HCT116 (cell line): ENCODE data around the gene SLC17A1. TPM values are rescaled to one million over a fixed set of nuclear protein-coding genes. Genes with fewer than 3 reads are reported as not detected.

Experiments used
- ATAC-seq: fragments of 200-7000 bp; cut with Tn5 transposase; 2 replicates; pipeline ENCODE4 v1.9.1; 2020; ENCODE audit warnings: mild to moderate bottlenecking, moderate library complexity
- BruUV-seq: library from RNA; stranded (reverse); fragments of 400-500 nt; replicated peaks from 2 replicates; lab custom pipeline; 2021; lab: Mats Ljungman, UMichigan
- CTCF ChIA-PET: fragments of 300-600 bp; sonication (Branson Sonifier 250); formaldehyde crosslinking; loops from one replicate; lab custom pipeline; 2021; ENCODE audit warnings: antibody characterized with exemption; lab: Charles Lee
- POLR2A ChIA-PET: fragments of 300-600, 350-600 bp; sonication (Branson Sonifier 250); formaldehyde crosslinking; loops from one replicate; lab custom pipeline; 2021; ENCODE audit warnings: antibody characterized with exemption; lab: Charles Lee
- RAD21 ChIA-PET, 2 experiments: fragments of 300-600 bp; sonication (Branson Sonifier 250); formaldehyde crosslinking; loops; one replicate each; lab custom pipeline; 2023; ENCODE audit warnings: low total read pairs in 2 of 2; ENCODE audit not compliant: uncharacterized antibody in 2 of 2, unreplicated experiment in 2 of 2, low non-redundant PET in 1 of 2; lab: Charles Lee
- DNase-seq: peaks from one replicate; pipeline ENCODE4 v3.0.0-alpha.2; 2010; ENCODE audit warnings: low read depth, low spot score
- H2AFZ ChIP-seq: fragments of 200-600 bp; shearing (Covaris generic), sonication (generic); 2 replicates; pipeline ENCODE4 v1.6.1; 2017; ENCODE audit warnings: low read depth, mixed run types, mixed read lengths, antibody characterized with exemption, low read length; ENCODE audit not compliant: poor library complexity, severe bottlenecking
- H3K27ac ChIP-seq: 2 replicates; pipeline ENCODE4 v1.5.1; 2012; ENCODE audit warnings: low read depth, low read length
- H3K27me3 ChIP-seq: fragments of 200-600 bp; sonication (generic); 2 replicates; pipeline ENCODE4 v1.6.1; 2016; ENCODE audit warnings: mixed run types, low read length, mixed read lengths; ENCODE audit not compliant: insufficient read depth
- H3K36me3 ChIP-seq, 2 experiments: fragments of 200-500 bp in 1 of 2; fragments of 200-600 bp in 1 of 2; sonication (Bioruptor generic) in 1 of 2; sonication (generic) in 1 of 2; 2 replicates each; pipeline versions ENCODE4 v1.5.1 to v1.6.1; 2014 to 2016; ENCODE audit warnings: low read length in 2 of 2, inconsistent platforms in 1 of 2, mixed read lengths in 1 of 2, mixed run types in 1 of 2; ENCODE audit not compliant: insufficient read depth in 2 of 2, control insufficient read depth in 1 of 2
- H3K4me1 ChIP-seq, 2 experiments: fragments of 200-600 bp in 1 of 2; sonication (generic) in 1 of 2; 2 replicates each; pipeline versions ENCODE4 v1.5.1 to v1.6.1; 2012 to 2017; ENCODE audit warnings: low read length in 2 of 2, inconsistent platforms in 1 of 2, mild to moderate bottlenecking in 1 of 2, mixed read lengths in 1 of 2, mixed run types in 1 of 2, moderate library complexity in 1 of 2; ENCODE audit not compliant: insufficient read depth in 2 of 2, control insufficient read depth in 1 of 2
- H3K4me2 ChIP-seq: fragments of 200-600 bp; sonication (generic); 2 replicates; pipeline ENCODE4 v1.6.1; 2017; ENCODE audit warnings: mixed run types, low read length, mixed read lengths
- H3K4me3 ChIP-seq, 2 experiments: fragments of 200-600 bp in 1 of 2; sonication (generic) in 1 of 2; replicated peaks in 1 of 2; 2 replicates each; pipeline ENCODE4 v1.5.1; 2011 to 2016; ENCODE audit warnings: low read length in 2 of 2, control low read depth in 1 of 2, low read depth in 1 of 2, mild to moderate bottlenecking in 1 of 2, mixed read lengths in 1 of 2, mixed run types in 1 of 2
- H3K79me2 ChIP-seq: fragments of 200-600 bp; sonication (generic); 2 replicates; pipeline ENCODE4 v1.6.1; 2017; ENCODE audit warnings: mild to moderate bottlenecking, mixed run types, low read length, moderate library complexity, mixed read lengths; ENCODE audit not compliant: insufficient read depth
- H3K9ac ChIP-seq: fragments of 200-600 bp; sonication (generic); 2 replicates; pipeline ENCODE4 v1.6.1; 2016; ENCODE audit warnings: low read length, mixed read lengths
- H3K9me2 ChIP-seq: fragments of 200-600 bp; sonication (generic), shearing (Covaris generic); 2 replicates; pipeline ENCODE4 v1.6.1; 2017; ENCODE audit warnings: mixed run types, mild to moderate bottlenecking, moderate library complexity; ENCODE audit not compliant: insufficient read depth
- H3K9me3 ChIP-seq, 2 experiments: fragments of 200-500 bp in 1 of 2; fragments of 200-600 bp in 1 of 2; sonication (Bioruptor generic) in 1 of 2; sonication (generic) in 1 of 2; 2 replicates each; pipeline ENCODE4 v1.6.1; 2014 to 2017; ENCODE audit warnings: low read length in 2 of 2, mixed read lengths in 2 of 2, inconsistent platforms in 1 of 2, low read depth in 1 of 2, mild to moderate bottlenecking in 1 of 2, mixed run types in 1 of 2, moderate library complexity in 1 of 2; ENCODE audit not compliant: control insufficient read depth in 1 of 2, insufficient read depth in 1 of 2
- H4K20me1 ChIP-seq: fragments of 200-600 bp; sonication (generic), shearing (Covaris generic); 2 replicates; pipeline ENCODE4 v1.6.1; 2017; ENCODE audit warnings: mixed run types, mild to moderate bottlenecking, moderate library complexity; ENCODE audit not compliant: insufficient read depth
- CEBPB ChIP-seq: IDR thresholded peaks from 2 replicates; pipeline ENCODE4 v1.6.1; 2012; ENCODE audit warnings: low read depth
- EZH2 ChIP-seq: fragments of 200-600 bp; sonication (generic); IDR thresholded peaks from 2 replicates; pipeline ENCODE4 v1.6.1; 2017; ENCODE audit warnings: antibody characterized with exemption, mixed run types
- FOSL1 ChIP-seq: IDR thresholded peaks from 2 replicates; pipeline ENCODE4 v1.6.1; 2012; ENCODE audit warnings: low read depth
- POLR2AphosphoS5 ChIP-seq: IDR thresholded peaks from 2 replicates; pipeline ENCODE4 v1.6.1; 2011; ENCODE audit warnings: mild to moderate bottlenecking, low read depth, low read length, moderate library complexity
- SP1 ChIP-seq: IDR thresholded peaks from 2 replicates; pipeline ENCODE4 v1.6.1; 2012; ENCODE audit warnings: low read depth
- SRF ChIP-seq: IDR thresholded peaks from 2 replicates; pipeline ENCODE4 v1.6.1; 2012; ENCODE audit warnings: low read depth
- TCF7L2 ChIP-seq: IDR thresholded peaks from 2 replicates; pipeline ENCODE4 v1.7.0; 2011; ENCODE audit warnings: borderline replicate concordance, inconsistent platforms; ENCODE audit not compliant: insufficient read depth, insufficient read length; ENCODE audit errors: extremely low read depth
- ZFX ChIP-seq: fragments of 450-650 bp; IDR thresholded peaks from 2 replicates; pipeline ENCODE4 v1.6.1; 2017
- ZNF274 ChIP-seq: fragments of 200-500 bp; sonication (Bioruptor generic); IDR thresholded peaks from 2 replicates; pipeline ENCODE4 v1.6.1; 2014; ENCODE audit warnings: mild to moderate bottlenecking, low read depth, low read length, inconsistent platforms
- intact Hi-C: fragments of 100-400 bp; cut with micrococcal nuclease; formaldehyde crosslinking; loops from 2 replicates; pipeline ENCODE4 v1.10.0; 2022
- total RNA-seq: library from RNA; stranded (reverse); gene quantifications from one replicate; pipeline ENCODE4 v1.2.1, GENCODE V29; 2021; ENCODE audit not compliant: unreplicated experiment
- TF ChIP-seq, protein P1 (sequence below), 3 experiments: fragments of 200-600 bp in 1 of 3; sonication (generic) in 1 of 3; IDR thresholded peaks in 2 of 3; conservative IDR thresholded peaks in 1 of 3; 2 replicates each; pipeline ENCODE4 v1.5.1; 2012 to 2017; ENCODE audit warnings: low read depth in 2 of 3, low read length in 2 of 3, antibody characterized with exemption in 1 of 3, borderline replicate concordance in 1 of 3, control low read depth in 1 of 3, mild to moderate bottlenecking in 1 of 3, mixed read lengths in 1 of 3, mixed run types in 1 of 3, moderate library complexity in 1 of 3; ENCODE audit not compliant: insufficient read depth in 1 of 3

Gene SLC17A1
- total RNA-seq, 1 experiment from 2014 or later = not detected

DNA sequence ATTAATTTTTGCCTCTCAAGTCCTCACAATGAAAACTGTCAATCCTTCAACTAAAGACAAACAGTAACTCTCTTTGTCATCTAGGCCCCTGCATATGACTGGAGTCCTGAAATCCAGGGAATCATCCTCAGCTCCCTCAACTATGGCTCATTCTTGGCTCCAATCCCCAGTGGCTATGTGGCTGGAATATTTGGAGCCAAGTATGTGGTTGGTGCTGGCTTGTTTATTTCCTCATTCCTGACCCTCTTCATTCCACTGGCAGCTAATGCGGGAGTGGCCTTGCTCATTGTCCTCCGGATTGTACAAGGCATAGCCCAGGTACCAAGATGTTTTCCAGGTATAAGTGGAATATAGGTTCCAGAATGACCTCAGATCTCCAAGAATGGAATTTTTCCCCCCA lies 61.9 kb downstream of the SLC17A1 start:
- H3K4me1 ChIP-seq = peaks cover 0 to 7% of the 10 kb centered on the region in 2 experiments; a peak in 1 of 4 replicates
- no peak overlapping the region for H3K4me2 ChIP-seq
- no peak overlapping the region for H2AFZ ChIP-seq
- no peak overlapping the region for H3K27ac ChIP-seq
- CTCF ChIA-PET = no interaction called here
- H4K20me1 ChIP-seq = no peaks in the 10 kb centered on the region
- no TSS peak for BruUV-seq
- no peaks in the 10 kb centered on the region for H3K27me3 ChIP-seq
- no peak overlapping the region for H3K4me3 ChIP-seq
- RAD21 ChIA-PET = no interaction called here
- no peaks in the 10 kb centered on the region for H3K79me2 ChIP-seq
- no peak for ATAC-seq
- no peak for DNase-seq
- H3K9me2 ChIP-seq = no peaks in the 10 kb centered on the region
- H3K9ac ChIP-seq = no peak overlapping the region
- intact Hi-C loops = no loop called here
- no peaks in the 10 kb centered on the region for H3K36me3 ChIP-seq
- no peaks in the 10 kb centered on the region for H3K9me3 ChIP-seq
- TF ChIP-seq EZH2 = no peak
- TF ChIP-seq SRF = no peak
- TF ChIP-seq, protein P1, sequence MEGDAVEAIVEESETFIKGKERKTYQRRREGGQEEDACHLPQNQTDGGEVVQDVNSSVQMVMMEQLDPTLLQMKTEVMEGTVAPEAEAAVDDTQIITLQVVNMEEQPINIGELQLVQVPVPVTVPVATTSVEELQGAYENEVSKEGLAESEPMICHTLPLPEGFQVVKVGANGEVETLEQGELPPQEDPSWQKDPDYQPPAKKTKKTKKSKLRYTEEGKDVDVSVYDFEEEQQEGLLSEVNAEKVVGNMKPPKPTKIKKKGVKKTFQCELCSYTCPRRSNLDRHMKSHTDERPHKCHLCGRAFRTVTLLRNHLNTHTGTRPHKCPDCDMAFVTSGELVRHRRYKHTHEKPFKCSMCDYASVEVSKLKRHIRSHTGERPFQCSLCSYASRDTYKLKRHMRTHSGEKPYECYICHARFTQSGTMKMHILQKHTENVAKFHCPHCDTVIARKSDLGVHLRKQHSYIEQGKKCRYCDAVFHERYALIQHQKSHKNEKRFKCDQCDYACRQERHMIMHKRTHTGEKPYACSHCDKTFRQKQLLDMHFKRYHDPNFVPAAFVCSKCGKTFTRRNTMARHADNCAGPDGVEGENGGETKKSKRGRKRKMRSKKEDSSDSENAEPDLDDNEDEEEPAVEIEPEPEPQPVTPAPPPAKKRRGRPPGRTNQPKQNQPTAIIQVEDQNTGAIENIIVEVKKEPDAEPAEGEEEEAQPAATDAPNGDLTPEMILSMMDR (IDR thresholded peaks at IDR 0.05 in 2 of 3, conservative IDR thresholded peaks at IDR 0.05 in 1 of 3; ENCODE audit: borderline replicate concordance in 1 of 3, insufficient read depth in 1 of 3, low read depth in 2 of 3, low read length in 2 of 3) = no peak
- no peak for TF ChIP-seq CEBPB
- TF ChIP-seq ZNF274 = no peak
- no peak for TF ChIP-seq SP1
- no peak for TF ChIP-seq POLR2AphosphoS5
- no peak for TF ChIP-seq FOSL1
- no peak for TF ChIP-seq TCF7L2
- TF ChIP-seq, all 23 proteins: peak for 0
- POLR2A ChIA-PET = no interaction called here

DNA sequence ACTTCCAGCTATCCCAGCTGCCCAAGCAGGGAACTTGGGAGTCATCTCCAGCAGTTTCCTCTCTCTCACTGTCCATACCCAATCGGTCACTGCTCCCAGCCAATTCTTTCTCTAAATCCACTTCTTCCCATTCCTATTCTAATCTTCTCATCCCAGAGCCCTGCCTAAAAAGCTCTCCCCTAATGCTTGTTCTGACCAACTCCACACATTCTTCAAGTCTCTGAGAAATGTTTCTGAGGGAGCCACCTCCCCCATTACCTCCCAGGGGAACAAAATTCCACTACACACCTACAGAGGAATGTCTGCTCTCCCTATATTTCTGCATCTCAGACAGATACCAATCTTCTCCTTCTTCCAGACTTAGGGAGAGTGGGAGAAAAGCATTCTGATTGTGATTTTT lies 63.3 kb downstream of the SLC17A1 start:
- ATAC-seq (no peak), DNase-seq (no peak)
- Histone ChIP-seq H4K20me1 (no peaks in the 10 kb centered on the region), H3K9ac (no peak overlapping the region), H3K79me2 (no peaks in the 10 kb centered on the region), H3K9me2 (no peaks in the 10 kb centered on the region), H3K4me3 (no peak overlapping the region), H3K36me3 (no peaks in the 10 kb centered on the region), H3K27ac (no peak overlapping the region), H3K4me2 (no peak overlapping the region), H3K9me3 (no peaks in the 10 kb centered on the region), H2AFZ (no peak overlapping the region), H3K4me1 (peaks cover 0 to 7% of the 10 kb centered on the region in 2 experiments; a peak in 1 of 4 replicates), H3K27me3 (no peaks in the 10 kb centered on the region)
- BruUV-seq = no TSS peak
- ChIA-PET CTCF (no interaction called here), POLR2A (no interaction called here), RAD21 (no interaction called here)
- TF ChIP-seq, protein P1 (IDR thresholded peaks at IDR 0.05 in 2 of 3, conservative IDR thresholded peaks at IDR 0.05 in 1 of 3; ENCODE audit: borderline replicate concordance in 1 of 3, insufficient read depth in 1 of 3, low read depth in 2 of 3, low read length in 2 of 3) = no peak
- no peak for TF ChIP-seq POLR2AphosphoS5
- no peak for TF ChIP-seq CEBPB
- TF ChIP-seq TCF7L2 = no peak
- TF ChIP-seq EZH2 = no peak
- TF ChIP-seq ZFX = no peak
- intact Hi-C loops = no loop called here
